Measurements from ENCODE around the gene MTFR2. TPM values are rescaled to one million over a fixed set of nuclear protein-coding genes. Genes with fewer than 3 reads are reported as not detected.
A peak's percentile ranks its signal among the peaks of the same experiment; 100 is the strongest.

Gene MTFR2
- total RNA-seq, 1 experiment from 2014 or later = 6.0 TPM

DNA sequence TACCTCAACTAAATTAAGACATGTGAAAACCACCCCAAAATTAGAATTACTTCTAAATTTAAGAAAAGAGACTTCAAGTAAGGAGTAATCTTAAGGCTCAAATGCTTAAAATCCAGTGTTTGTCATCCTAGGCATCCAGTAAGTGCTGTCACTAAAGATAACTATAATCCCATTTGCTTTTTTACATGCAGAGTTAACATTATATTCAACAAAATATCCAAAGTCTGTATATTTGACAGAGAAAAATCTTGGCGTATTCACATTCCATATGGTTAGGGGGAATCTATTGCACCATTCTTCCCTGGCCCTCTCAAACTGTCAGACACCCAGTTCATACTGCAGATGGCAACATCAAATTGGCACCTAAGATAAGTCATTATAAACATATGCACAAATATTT is 17.4 kb downstream of the MTFR2 start:
- H3K4me1 Mint-ChIP-seq (ENCODE audit: insufficient read depth, unreplicated experiment) = peaks cover 5% of the 10 kb centered on the region
- ChIA-PET CTCF (interaction anchor here (0.6 to 1.9 kb wide), 4 partner anchors 599 to 782 kb away, joined by 3 to 9 read pairs (median 4); no protein-coding TSS in a partner anchor), POLR2A (no interaction called here)
- BruUV-seq (replicated peaks) = no TSS peak
- no peak overlapping the region for H3K27ac Mint-ChIP-seq (ENCODE audit: low read depth, unreplicated experiment)
- no peak overlapping the region for H3K4me3 Mint-ChIP-seq (ENCODE audit: unreplicated experiment)
- intact Hi-C loops (cut with micrococcal nuclease) = no loop called here
- H3K27me3 Mint-ChIP-seq (ENCODE audit: insufficient read depth, unreplicated experiment) = no peaks in the 10 kb centered on the region
- no peak for DNase-seq (ENCODE audit: unreplicated experiment)
- no peaks in the 10 kb centered on the region for H3K9me3 Mint-ChIP-seq (ENCODE audit: unreplicated experiment)
- peaks cover 8% of the 10 kb centered on the region for H3K36me3 Mint-ChIP-seq (ENCODE audit: insufficient read depth, unreplicated experiment)
- TF ChIP-seq, protein P1, sequence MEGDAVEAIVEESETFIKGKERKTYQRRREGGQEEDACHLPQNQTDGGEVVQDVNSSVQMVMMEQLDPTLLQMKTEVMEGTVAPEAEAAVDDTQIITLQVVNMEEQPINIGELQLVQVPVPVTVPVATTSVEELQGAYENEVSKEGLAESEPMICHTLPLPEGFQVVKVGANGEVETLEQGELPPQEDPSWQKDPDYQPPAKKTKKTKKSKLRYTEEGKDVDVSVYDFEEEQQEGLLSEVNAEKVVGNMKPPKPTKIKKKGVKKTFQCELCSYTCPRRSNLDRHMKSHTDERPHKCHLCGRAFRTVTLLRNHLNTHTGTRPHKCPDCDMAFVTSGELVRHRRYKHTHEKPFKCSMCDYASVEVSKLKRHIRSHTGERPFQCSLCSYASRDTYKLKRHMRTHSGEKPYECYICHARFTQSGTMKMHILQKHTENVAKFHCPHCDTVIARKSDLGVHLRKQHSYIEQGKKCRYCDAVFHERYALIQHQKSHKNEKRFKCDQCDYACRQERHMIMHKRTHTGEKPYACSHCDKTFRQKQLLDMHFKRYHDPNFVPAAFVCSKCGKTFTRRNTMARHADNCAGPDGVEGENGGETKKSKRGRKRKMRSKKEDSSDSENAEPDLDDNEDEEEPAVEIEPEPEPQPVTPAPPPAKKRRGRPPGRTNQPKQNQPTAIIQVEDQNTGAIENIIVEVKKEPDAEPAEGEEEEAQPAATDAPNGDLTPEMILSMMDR (IDR thresholded peaks at IDR 0.05; ENCODE audit: unreplicated experiment) = no peak

- peaks cover 8% of the 10 kb centered on the region for H3K36me3 Mint-ChIP-seq (ENCODE audit: insufficient read depth, unreplicated experiment)
- CTCF ChIA-PET = interaction anchor here (0.6 to 3.1 kb wide), 12 partner anchors 9 to 787 kb away, joined by 3 to 16 read pairs (median 3); no protein-coding TSS in a partner anchor
- no peak overlapping the region for H3K27ac Mint-ChIP-seq (ENCODE audit: low read depth, unreplicated experiment)
- H3K9me3 Mint-ChIP-seq (ENCODE audit: unreplicated experiment) = no peaks in the 10 kb centered on the region
- peaks cover 13% of the 10 kb centered on the region for H3K4me1 Mint-ChIP-seq (ENCODE audit: insufficient read depth, unreplicated experiment)
- TF ChIP-seq, protein P1 (IDR thresholded peaks at IDR 0.05; ENCODE audit: unreplicated experiment) = no peak
- no peak overlapping the region for H3K4me3 Mint-ChIP-seq (ENCODE audit: unreplicated experiment)
- no peaks in the 10 kb centered on the region for H3K27me3 Mint-ChIP-seq (ENCODE audit: insufficient read depth, unreplicated experiment)
- BruUV-seq (replicated peaks) = no TSS peak
- POLR2A ChIA-PET = interaction anchor here (0.5 kb wide), 1 partner anchor 733 kb away, joined by 3 read pairs; the partner anchor contains the start of gene AHI1
- no peak for DNase-seq (ENCODE audit: unreplicated experiment)
- intact Hi-C loops (cut with micrococcal nuclease) = no loop called here
Observed at GRCh38 chr6:136230219-136230853, 19.8 kb downstream of the MTFR2 start.

- no TSS peak for BruUV-seq (replicated peaks)
- H3K9me3 Mint-ChIP-seq (ENCODE audit: unreplicated experiment) = no peaks in the 10 kb centered on the region
- POLR2A ChIA-PET = no interaction called here
- H3K27me3 Mint-ChIP-seq (ENCODE audit: insufficient read depth, unreplicated experiment) = no peaks in the 10 kb centered on the region
- no peak overlapping the region for H3K27ac Mint-ChIP-seq (ENCODE audit: low read depth, unreplicated experiment)
- H3K4me3 Mint-ChIP-seq (ENCODE audit: unreplicated experiment) = no peak overlapping the region
- intact Hi-C loops (cut with micrococcal nuclease) = loop anchor here (10.0 kb wide), 1 partner anchor 294 kb away; no protein-coding TSS in a partner anchor
- TF ChIP-seq, protein P1 (IDR thresholded peaks at IDR 0.05; ENCODE audit: unreplicated experiment) = no peak
- CTCF ChIA-PET = interaction anchor here (0.6 to 3.1 kb wide), 5 partner anchors 21 to 722 kb away, joined by 3 to 143 read pairs (median 5); no protein-coding TSS in a partner anchor
- DNase-seq (ENCODE audit: unreplicated experiment) = no peak
- H3K36me3 Mint-ChIP-seq (ENCODE audit: insufficient read depth, unreplicated experiment) = peaks cover 8% of the 10 kb centered on the region
- H3K4me1 Mint-ChIP-seq (ENCODE audit: insufficient read depth, unreplicated experiment) = peaks cover 9% of the 10 kb centered on the region
Observed at GRCh38 chr6:136228814-136229213, 21.3 kb downstream of the MTFR2 start.

DNA sequence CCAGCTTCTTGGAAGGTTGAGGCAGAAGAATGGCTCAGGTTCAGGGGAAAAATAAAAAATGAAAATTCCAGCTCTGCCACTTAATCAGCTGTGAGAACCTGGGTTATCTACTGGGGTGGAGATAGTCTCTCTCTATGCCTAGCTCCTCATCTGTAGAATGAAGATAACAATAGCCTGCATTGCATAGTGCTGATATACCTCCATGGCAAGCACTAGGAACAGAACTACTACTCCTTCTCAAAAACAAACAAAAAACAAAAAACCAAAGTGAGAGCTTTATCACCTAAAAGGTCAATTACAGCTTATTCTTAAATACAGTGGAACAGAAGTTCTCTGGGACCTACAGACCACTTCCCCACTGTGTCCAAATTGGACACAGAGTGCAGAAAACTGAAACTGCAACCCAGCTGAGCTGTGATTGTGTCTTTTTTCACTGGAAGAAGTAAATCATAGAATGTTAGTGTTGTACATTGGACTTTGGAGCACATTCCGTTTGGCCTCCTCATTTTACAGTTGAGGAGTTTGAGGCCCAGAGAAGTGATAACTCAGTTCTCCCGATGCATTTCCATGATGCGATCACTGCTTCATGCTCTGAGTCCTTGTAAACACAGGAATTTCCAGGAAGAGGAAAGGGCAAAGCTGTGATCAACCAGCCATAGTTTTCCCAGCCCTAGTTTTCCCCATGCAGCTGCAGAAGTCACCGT is 23.3 kb downstream of the MTFR2 start:
- POLR2A ChIA-PET = interaction anchor here (0.7 to 1.5 kb wide), 13 partner anchors 10 to 728 kb away, joined by 3 to 8 read pairs (median 3); no protein-coding TSS in a partner anchor
- H3K36me3 Mint-ChIP-seq (ENCODE audit: insufficient read depth, unreplicated experiment) = peaks cover 8% of the 10 kb centered on the region
- peak overlapping the region; percentile 41 for H3K27ac Mint-ChIP-seq (ENCODE audit: low read depth, unreplicated experiment)
- DNase-seq (ENCODE audit: unreplicated experiment) = no peak
- intact Hi-C loops (cut with micrococcal nuclease) = loop anchor here (1.0 to 10.0 kb wide), 6 partner anchors 195 to 776 kb away; no protein-coding TSS in a partner anchor
- no peak overlapping the region for H3K4me3 Mint-ChIP-seq (ENCODE audit: unreplicated experiment)
- BruUV-seq (replicated peaks) = no TSS peak
- H3K9me3 Mint-ChIP-seq (ENCODE audit: unreplicated experiment) = no peaks in the 10 kb centered on the region
- TF ChIP-seq, protein P1 (IDR thresholded peaks at IDR 0.05; ENCODE audit: unreplicated experiment) = no peak
- peaks cover 9% of the 10 kb centered on the region for H3K4me1 Mint-ChIP-seq (ENCODE audit: insufficient read depth, unreplicated experiment)
- CTCF ChIA-PET = interaction anchor here (0.6 to 3.1 kb wide), 96 partner anchors 9 to 808 kb away, joined by 3 to 143 read pairs (median 5); no protein-coding TSS in a partner anchor
- H3K27me3 Mint-ChIP-seq (ENCODE audit: insufficient read depth, unreplicated experiment) = no peaks in the 10 kb centered on the region

Data from MCF 10A (cell line).